LoVo (cell line): ENCODE results near the gene ASB18.

Experiments
- DNase-seq: peaks from one replicate; pipeline ENCODE4 v3.0.0-alpha.2; 2016; ENCODE audit warnings: low spot score

ASB18 gene

GRCh38 chr2:236173729-236174607 is 90.2 kb downstream of the ASB18 start:
- DNase-seq: no peak

- no peak for DNase-seq
Observed at GRCh38 chr2:236173036-236173728, 91.0 kb downstream of the ASB18 start.

GRCh38 chr2:236172255-236173035 is 91.8 kb downstream of the ASB18 start:
- DNase-seq: no peak

GRCh38 chr2:236171680-236172254 is 92.4 kb downstream of the ASB18 start:
- no peak for DNase-seq

DNA sequence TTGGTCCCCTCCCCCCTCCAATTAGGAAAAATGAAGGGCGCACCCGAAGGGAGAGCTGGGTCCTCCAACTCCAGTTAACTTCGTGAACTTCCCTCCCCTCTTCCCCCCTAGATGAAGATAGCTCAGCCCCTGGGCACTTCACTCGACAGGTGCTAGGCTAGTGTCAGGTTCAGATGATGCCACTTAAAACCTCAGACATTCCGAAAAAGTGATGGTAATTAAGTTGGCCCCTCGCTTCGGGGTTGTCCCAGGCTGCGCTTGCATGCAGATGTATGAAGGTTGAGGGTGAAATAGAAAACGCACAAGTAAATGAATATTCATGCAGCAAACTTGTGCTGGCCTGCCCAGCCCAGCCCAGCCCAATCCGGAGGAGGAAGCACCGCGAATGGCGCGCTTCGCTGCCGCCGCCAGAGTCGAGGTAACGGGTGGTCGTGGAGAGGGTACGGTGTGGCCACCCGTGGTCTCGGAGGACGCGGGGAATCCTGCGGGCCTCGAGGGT is 93.0 kb downstream of the ASB18 start:
- no peak for DNase-seq

- no peak for DNase-seq
Observed at GRCh38 chr2:236170590-236171165, 93.5 kb downstream of the ASB18 start.

- no peak for DNase-seq
Observed at GRCh38 chr2:236169741-236170589, 94.2 kb downstream of the ASB18 start.

DNA sequence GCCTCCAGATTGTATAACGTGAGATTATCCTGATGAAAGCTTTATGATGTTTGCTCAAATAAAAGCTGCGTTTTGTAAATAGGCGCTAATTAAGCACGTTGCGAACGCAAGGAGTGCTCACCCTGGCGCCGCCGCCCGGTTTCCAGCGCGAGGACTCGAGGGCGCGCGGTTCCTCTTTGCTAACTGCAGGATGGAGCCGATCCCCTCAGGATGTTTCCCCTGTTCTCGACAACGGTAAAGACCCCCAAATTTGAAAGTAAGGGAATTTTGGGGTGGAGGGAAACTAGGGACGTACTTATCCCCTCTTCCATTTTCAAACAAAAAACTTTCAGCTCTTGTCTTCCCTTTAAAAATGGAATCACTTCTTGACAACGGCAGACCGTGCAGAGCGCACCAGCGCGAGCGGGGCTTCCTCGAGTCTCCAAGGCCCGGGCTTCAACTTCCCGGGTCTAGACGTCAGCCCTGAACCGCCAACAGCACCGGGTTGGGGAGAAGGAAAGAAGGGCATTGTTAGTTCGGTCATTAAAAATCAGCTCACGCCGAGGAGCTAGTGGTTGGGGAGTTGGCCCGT is 95.0 kb downstream of the ASB18 start:
- no peak for DNase-seq

- DNase-seq: no peak
Observed at GRCh38 chr2:236168110-236169080, 95.8 kb downstream of the ASB18 start, which contains the start of gene GBX2. TSS of gene GBX2 (minus strand) at chr2:236168386. CDS start at chr2:236167971, 415 bp downstream.

GRCh38 chr2:236167297-236168109 is 96.7 kb downstream of the ASB18 start:
- DNase-seq: no peak

GRCh38 chr2:236166796-236167296 is 97.4 kb downstream of the ASB18 start:
- DNase-seq: no peak

- DNase-seq: no peak
Observed at GRCh38 chr2:236165842-236166795, 98.1 kb downstream of the ASB18 start.

GRCh38 chr2:236164925-236165841 is 99.0 kb downstream of the ASB18 start:
- no peak for DNase-seq

DNA sequence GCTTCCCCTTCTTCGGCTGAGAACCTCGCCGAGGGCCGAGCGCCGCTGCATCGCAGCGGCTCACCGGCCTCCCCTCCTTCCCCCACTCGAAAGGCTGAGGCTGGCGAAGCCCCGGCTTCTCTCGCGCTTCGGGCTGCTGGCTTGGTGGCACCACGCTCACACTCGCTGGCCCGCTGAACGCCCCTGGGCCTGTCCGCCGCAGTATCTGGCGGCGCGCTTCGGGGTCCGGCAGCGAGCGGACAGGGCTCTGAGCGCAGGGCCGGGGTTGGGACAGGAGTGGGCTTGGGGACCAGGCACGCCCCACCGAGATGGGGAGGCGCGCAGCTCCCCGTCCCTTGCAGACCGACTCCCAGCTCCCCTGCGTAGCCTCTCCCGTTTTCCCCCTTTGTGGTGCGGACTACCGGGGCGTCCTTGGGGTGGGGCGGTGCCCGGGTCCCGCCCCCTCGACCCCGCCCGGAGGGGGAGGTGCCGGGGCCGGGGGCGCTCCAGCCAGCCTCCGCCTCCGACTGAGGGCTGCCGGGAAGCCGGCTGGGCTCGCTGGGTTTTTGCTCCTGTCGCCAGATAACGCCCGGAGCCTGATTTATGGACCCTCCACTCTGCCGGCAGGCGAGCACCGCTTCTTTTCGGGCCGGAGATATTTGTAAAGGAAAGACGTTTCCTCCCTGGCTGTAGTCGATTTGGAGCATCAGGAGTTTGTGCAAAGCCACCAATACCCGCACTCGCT is 99.8 kb downstream of the ASB18 start:
- no peak for DNase-seq
